ENCODE data around the gene THSD7A.

GRCh38 chr7:11506417-11506816, 325.6 kb downstream of the THSD7A start:
- TF ChIP-seq TCF12 (IDR thresholded peaks at IDR 0.05; ENCODE audit: low read depth, low read length) (no peak), POLR2A (IDR thresholded peaks at IDR 0.05; ENCODE audit: control extremely low read depth in 1 of 2, low read depth in 2 of 2, low read length in 2 of 2) (no peak), CBX5 (IDR thresholded peaks at IDR 0.05; ENCODE audit: low read depth, low read length) (no peak), CTCF (IDR thresholded peaks at IDR 0.05; ENCODE audit: control extremely low read depth in 1 of 3, insufficient read depth in 1 of 3, low read depth in 1 of 3, low read length in 3 of 3) (no peak), ATF2 (IDR thresholded peaks at IDR 0.05; ENCODE audit: low read length) (no peak), CEBPB (IDR thresholded peaks at IDR 0.05; ENCODE audit: low read depth, low read length) (no peak), RAD21 (IDR thresholded peaks at IDR 0.05 in 1 of 2, conservative IDR thresholded peaks at IDR 0.05 in 1 of 2; ENCODE audit: low read depth in 2 of 2, low read length in 2 of 2) (no peak), POLR2AphosphoS5 (IDR thresholded peaks at IDR 0.05; ENCODE audit: low read depth, low read length) (no peak)
- TF ChIP-seq, protein P1, sequence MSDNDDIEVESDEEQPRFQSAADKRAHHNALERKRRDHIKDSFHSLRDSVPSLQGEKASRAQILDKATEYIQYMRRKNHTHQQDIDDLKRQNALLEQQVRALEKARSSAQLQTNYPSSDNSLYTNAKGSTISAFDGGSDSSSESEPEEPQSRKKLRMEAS (IDR thresholded peaks at IDR 0.05), result no peak

All from H1 (cell line).